Measurements from ENCODE around the gene WDR70.

The WDR70 gene

GRCh38 chr5:37730896-37731455 is 351.9 kb downstream of the WDR70 start:
- DNase-seq = no peak

- no peak for DNase-seq
These were observed 355.0 kb downstream of the WDR70 start for GRCh38 chr5:37734114-37734513.

- DNase-seq = no peak
These were observed 356.7 kb downstream of the WDR70 start for GRCh38 chr5:37735649-37736347.

- no peak for DNase-seq
These were observed 357.3 kb downstream of the WDR70 start for GRCh38 chr5:37736397-37736796.

- DNase-seq = no peak
These were observed 358.4 kb downstream of the WDR70 start for GRCh38 chr5:37737326-37738056.

GRCh38 chr5:37738057-37738691 is 359.1 kb downstream of the WDR70 start:
- DNase-seq = no peak

GRCh38 chr5:37738865-37739488 is 359.9 kb downstream of the WDR70 start:
- DNase-seq = no peak

GRCh38 chr5:37739817-37740261 is 360.7 kb downstream of the WDR70 start:
- no peak for DNase-seq

GRCh38 chr5:37740331-37741066 is 361.4 kb downstream of the WDR70 start:
- DNase-seq = no peak

- no peak for DNase-seq
These were observed 363.0 kb downstream of the WDR70 start for GRCh38 chr5:37742111-37742510.

- no peak for DNase-seq
These were observed 372.1 kb downstream of the WDR70 start for GRCh38 chr5:37751227-37751626.

GRCh38 chr5:37754976-37755375 is 375.9 kb downstream of the WDR70 start:
- DNase-seq = no peak

- no peak for DNase-seq
These were observed 376.5 kb downstream of the WDR70 start for GRCh38 chr5:37755581-37755980.

- no peak for DNase-seq
These were observed 377.1 kb downstream of the WDR70 start for GRCh38 chr5:37756248-37756647.

GRCh38 chr5:37757980-37758582 is 379.0 kb downstream of the WDR70 start:
- no peak for DNase-seq

- no peak for DNase-seq
These were observed 388.1 kb downstream of the WDR70 start for GRCh38 chr5:37767251-37767650.

- DNase-seq = no peak
These were observed 388.8 kb downstream of the WDR70 start for GRCh38 chr5:37767961-37768360.

GRCh38 chr5:37768371-37768770 is 389.3 kb downstream of the WDR70 start:
- no peak for DNase-seq

GRCh38 chr5:37769108-37769507 is 390.0 kb downstream of the WDR70 start:
- DNase-seq = no peak

GRCh38 chr5:37769840-37770239 is 390.7 kb downstream of the WDR70 start:
- no peak for DNase-seq

GRCh38 chr5:37770786-37771185 is 391.7 kb downstream of the WDR70 start:
- no peak for DNase-seq

- no peak for DNase-seq
These were observed 392.1 kb downstream of the WDR70 start for GRCh38 chr5:37771203-37771611.
